Activated naive CD8-positive, alpha-beta T cell treated with anti-CD3 and anti-CD28 coated beads, Interleukin-2, amount 10 ng/mL, durations not matched to agents 7 days and 5 days (primary cell): Measurements from ENCODE around the gene PERM1. TPM values are rescaled to one million over a fixed set of nuclear protein-coding genes. Genes with fewer than 3 reads are reported as not detected.

ENCODE experiments used
- ATAC-seq: fragments of 150-1000 bp; cut with Tn5 transposase; one replicate; pipeline ENCODE4 v1.10.0; 2021; ENCODE audit warnings: low read depth, moderate library complexity
- POLR2A ChIA-PET: fragments of 350-600 bp; sonication (Branson Sonifier 250); formaldehyde crosslinking; loops from one replicate; lab custom pipeline; 2021; ENCODE audit warnings: antibody characterized with exemption; lab: Charles Lee
- DNase-seq: peaks from one replicate; pipeline ENCODE4 v3.0.0; 2021
- H3K27ac Mint-ChIP-seq: one replicate; pipeline ENCODE4 v1.8.0; 2022; ENCODE audit warnings: mild to moderate bottlenecking, mixed read lengths
- H3K27me3 Mint-ChIP-seq: one replicate; pipeline ENCODE4 v1.8.0; 2022; ENCODE audit warnings: mild to moderate bottlenecking, moderate library complexity, mixed read lengths
- H3K36me3 Mint-ChIP-seq: one replicate; pipeline ENCODE4 v1.8.0; 2021; ENCODE audit warnings: mild to moderate bottlenecking, mixed read lengths
- H3K4me1 Mint-ChIP-seq: one replicate; pipeline ENCODE4 v1.8.0; 2021; ENCODE audit warnings: mixed read lengths
- H3K4me3 Mint-ChIP-seq: one replicate; pipeline ENCODE4 v1.8.0; 2022; ENCODE audit warnings: mild to moderate bottlenecking, moderate library complexity, mixed read lengths
- H3K9me3 Mint-ChIP-seq: one replicate; pipeline ENCODE4 v1.8.0; 2021; ENCODE audit warnings: mixed read lengths
- total RNA-seq, 2 experiments: library from RNA; stranded (reverse); gene quantifications; one replicate each; pipeline ENCODE4 v1.2.3, GENCODE V29; 2021

Gene PERM1
- total RNA-seq, 2 experiments from 2014 or later: not detected

DNA sequence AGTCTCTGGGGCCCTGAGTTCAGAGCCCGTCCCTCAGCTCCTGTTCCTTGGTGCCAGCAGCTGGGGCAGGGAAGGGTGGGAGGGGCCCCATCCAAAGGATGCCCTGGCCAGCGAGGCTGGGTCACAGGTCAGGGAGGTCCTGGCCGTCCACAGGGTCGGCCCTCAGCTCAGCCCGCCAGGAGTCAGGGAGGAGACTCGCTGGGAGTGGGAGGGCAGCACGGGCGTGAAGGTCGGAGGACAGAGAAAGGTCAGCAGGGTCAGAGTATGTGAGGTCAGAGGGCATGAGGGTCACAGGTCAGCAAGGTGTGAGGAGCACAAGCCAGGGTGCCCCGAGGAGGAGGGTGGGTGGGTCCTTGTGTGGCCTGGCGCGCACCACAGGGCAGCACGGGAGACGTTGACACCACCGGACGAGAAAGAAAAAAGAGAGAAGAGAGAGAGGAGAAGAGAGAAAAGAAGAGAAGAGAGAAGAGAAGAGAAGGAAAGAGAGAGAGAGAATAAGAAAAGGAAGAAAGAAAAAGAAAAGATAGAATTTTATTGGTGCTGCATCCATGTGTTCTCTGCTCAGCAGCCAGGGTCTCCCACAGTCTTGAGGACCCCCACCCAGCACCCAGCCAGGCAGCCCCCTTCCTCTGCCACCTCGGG, 7.1 kb downstream of the PERM1 start:
- H3K36me3 Mint-ChIP-seq: peaks cover 1% of the 10 kb centered on the region
- no peak overlapping the region for H3K4me3 Mint-ChIP-seq
- H3K27ac Mint-ChIP-seq: no peak overlapping the region
- DNase-seq (no peak), ATAC-seq (no peak)
- H3K4me1 Mint-ChIP-seq: no peaks in the 10 kb centered on the region
- peaks cover 5% of the 10 kb centered on the region for H3K27me3 Mint-ChIP-seq
- POLR2A ChIA-PET: no interaction called here
- H3K9me3 Mint-ChIP-seq: no peaks in the 10 kb centered on the region

DNA sequence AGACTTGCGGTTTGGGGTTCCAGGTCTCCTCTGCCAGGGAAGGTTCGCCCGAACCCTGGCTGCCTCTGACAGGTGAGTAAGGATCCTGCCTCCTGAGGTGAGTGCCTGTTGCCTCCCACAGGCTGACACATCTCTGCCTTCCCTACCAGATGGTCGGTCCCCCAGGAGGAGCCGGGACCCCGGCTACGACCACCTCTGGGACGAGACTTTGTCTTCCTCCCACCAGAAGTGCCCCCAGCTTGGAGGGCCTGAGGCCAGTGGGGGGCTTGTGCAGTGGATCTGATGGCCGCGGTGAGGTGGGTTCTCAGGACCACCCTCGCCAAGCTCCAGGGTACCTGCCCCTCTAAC, 7.6 kb downstream of the PERM1 start:
- H3K4me1 Mint-ChIP-seq: no peaks in the 10 kb centered on the region
- POLR2A ChIA-PET: no interaction called here
- H3K4me3 Mint-ChIP-seq: no peak overlapping the region
- peaks cover 5% of the 10 kb centered on the region for H3K27me3 Mint-ChIP-seq
- no peak overlapping the region for H3K27ac Mint-ChIP-seq
- DNase-seq: no peak
- H3K36me3 Mint-ChIP-seq: peaks cover 1% of the 10 kb centered on the region
- ATAC-seq: no peak
- H3K9me3 Mint-ChIP-seq: peaks cover 3% of the 10 kb centered on the region

DNA sequence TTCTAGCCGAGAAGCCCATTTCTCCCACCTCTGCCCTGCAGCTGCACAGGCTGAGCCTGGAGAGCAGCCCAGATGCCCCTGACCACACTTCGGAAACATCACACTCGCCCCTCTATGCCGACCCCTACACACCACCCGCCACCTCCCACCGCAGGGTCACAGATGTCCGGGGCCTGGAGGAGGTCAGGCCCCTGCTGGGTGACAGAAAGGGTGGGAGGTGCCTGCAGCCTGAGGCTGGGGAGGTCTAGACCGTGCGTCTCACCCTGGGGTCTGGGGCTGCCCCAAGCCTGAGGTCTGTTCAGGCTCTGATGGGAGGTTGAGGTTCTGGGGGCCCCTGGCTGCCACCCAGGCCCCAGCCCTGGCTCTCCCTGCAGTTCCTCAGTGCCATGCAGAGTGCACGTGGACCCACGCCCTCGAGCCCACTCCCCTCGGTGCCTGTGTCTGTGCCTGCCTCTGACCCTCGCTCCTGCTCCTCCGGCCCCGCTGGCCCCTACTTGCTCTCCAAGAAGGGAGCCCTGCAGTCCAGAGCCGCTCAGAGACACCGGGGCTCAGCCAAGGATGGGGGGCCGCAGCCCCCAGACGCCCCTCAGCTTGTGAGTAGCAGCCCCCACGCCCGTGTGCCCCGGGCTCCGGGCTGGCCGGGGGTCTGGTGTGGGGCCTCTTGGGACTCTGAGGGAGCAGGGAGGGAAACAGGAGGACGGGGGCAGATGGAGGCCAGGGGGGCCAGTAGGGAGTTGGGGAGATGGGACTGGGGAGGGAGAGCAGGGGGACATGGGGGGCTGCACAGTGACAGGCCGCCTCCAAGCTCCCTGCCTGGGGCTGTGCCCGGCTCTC, 8.2 kb downstream of the PERM1 start:
- ATAC-seq: no peak
- Mint-ChIP-seq H3K4me3 (no peak overlapping the region), H3K9me3 (peaks cover 3% of the 10 kb centered on the region), H3K4me1 (no peaks in the 10 kb centered on the region), H3K27me3 (peaks cover 5% of the 10 kb centered on the region), H3K27ac (no peak overlapping the region), H3K36me3 (peaks cover 1% of the 10 kb centered on the region)
- POLR2A ChIA-PET: no interaction called here
- no peak for DNase-seq

DNA sequence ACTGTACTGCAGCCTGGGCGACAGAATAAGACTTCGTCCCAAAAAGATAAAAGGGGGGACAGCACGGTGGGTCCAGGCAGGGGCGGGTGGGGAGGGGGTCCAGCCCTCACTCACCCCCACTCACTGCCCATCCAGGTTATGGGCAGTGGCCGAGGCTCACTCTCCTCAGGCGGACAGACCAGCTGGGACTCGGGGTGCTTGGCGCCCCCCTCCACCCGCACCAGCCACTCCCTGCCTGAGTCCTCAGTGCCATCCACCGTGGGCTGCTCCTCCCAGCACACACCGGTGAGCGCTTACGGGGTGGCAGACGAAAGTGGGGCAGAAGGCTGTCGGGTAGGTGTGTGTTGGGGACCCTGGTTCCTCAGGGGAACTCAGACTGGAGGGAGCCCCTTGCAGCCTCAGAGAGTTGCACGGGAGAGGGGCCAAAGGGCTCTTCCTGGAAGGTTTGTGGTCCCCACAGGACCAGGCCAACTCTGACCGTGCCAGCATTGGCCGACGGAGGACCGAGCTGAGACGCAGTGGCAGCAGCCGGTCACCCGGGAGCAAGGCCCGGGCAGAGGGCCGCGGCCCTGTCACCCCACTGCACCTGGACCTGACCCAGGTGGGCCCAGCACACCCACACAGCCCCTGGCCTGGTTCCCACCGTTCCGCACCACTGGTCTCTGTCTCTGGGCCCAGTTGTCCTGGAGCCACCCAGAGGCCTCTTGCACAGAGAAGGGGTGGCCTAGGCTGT, 9.0 kb downstream of the PERM1 start:
- Mint-ChIP-seq H3K36me3 (no peaks in the 10 kb centered on the region), H3K27ac (no peak overlapping the region), H3K9me3 (peaks cover 3% of the 10 kb centered on the region), H3K27me3 (peaks cover 9% of the 10 kb centered on the region), H3K4me3 (no peak overlapping the region), H3K4me1 (peaks cover 2% of the 10 kb centered on the region)
- no peak for DNase-seq
- POLR2A ChIA-PET: no interaction called here
- no peak for ATAC-seq

DNA sequence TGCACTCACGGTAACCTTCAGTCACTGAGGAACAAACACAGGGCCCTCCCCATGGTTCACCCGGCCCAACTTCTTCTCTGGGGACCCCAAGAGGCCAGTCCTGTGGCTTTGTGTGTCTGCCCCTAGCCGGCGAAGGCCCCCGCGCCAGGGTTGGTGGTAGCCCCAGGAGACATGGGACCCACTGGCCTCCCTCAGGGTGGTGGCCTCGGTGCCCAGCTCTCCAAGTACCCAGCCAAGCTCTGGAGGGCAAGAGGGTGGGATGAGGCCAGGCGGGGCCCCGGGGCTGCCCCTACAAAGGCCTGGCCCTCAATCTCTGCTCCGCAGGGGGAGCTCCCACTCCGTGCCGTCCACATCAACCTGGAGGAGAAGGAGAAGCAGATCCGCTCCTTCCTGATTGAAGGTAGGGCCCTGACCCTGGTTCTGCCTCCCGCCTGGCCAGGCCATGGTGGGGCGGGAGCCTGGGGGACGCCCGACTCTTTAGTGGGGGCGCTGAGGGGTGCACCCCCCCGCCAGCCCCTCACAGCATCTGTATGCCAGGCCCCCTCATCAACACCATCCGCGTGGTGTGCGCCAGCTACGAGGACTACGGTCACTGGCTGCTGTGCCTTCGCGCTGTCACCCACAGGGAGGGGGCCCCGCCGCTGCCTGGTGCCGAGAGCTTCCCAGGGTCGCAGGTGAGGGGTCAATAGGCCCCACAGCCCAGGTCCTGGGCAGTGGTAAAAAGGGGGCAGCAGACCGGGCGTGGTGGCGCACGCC, 10.0 kb downstream of the PERM1 start:
- DNase-seq: no peak
- peaks cover 3% of the 10 kb centered on the region for H3K9me3 Mint-ChIP-seq
- ATAC-seq: no peak
- POLR2A ChIA-PET: no interaction called here
- H3K27me3 Mint-ChIP-seq: peaks cover 9% of the 10 kb centered on the region
- H3K4me1 Mint-ChIP-seq: peaks cover 3% of the 10 kb centered on the region
- H3K4me3 Mint-ChIP-seq: no peak overlapping the region
- H3K36me3 Mint-ChIP-seq: no peaks in the 10 kb centered on the region
- no peak overlapping the region for H3K27ac Mint-ChIP-seq

DNA sequence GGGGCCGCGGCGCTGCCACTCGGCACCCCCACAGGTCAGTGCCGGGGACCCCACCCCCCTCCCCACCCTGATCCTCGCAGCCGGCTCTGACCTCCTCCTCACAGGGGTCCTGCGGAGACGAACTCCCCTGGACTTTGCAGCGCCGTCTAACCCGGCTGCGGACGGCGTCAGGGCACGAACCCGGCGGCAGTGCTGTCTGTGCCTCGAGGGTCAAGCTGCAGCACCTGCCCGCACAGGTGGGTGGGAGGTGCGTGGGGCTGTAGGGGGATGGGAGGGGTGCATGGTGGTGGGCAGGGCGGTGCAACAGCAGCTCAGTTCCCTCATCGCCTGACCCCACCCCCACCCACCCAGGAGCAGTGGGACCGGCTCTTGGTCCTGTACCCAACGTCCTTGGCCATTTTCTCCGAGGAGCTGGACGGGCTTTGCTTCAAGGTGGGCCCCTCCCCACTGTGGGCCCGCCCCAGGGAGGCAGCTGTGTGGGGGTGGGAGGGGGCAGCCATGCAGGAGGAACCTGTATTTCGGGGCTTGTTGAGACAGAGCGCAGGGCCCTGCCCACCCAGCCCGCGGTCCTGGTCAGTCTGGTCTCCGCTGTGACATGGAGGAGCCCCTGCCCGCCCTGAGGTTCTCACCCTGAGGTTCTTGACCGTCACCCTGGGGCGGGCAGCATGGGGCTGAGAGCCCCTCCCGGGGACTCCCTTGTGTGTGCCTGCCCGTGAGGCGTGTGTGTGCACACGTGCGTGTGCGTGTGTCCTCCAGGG, 10.7 kb downstream of the PERM1 start:
- Mint-ChIP-seq H3K36me3 (no peaks in the 10 kb centered on the region), H3K27me3 (peaks cover 9% of the 10 kb centered on the region), H3K4me1 (peaks cover 3% of the 10 kb centered on the region), H3K9me3 (peaks cover 3% of the 10 kb centered on the region), H3K27ac (no peak overlapping the region), H3K4me3 (no peak overlapping the region)
- POLR2A ChIA-PET: no interaction called here
- DNase-seq (no peak), ATAC-seq (no peak)

DNA sequence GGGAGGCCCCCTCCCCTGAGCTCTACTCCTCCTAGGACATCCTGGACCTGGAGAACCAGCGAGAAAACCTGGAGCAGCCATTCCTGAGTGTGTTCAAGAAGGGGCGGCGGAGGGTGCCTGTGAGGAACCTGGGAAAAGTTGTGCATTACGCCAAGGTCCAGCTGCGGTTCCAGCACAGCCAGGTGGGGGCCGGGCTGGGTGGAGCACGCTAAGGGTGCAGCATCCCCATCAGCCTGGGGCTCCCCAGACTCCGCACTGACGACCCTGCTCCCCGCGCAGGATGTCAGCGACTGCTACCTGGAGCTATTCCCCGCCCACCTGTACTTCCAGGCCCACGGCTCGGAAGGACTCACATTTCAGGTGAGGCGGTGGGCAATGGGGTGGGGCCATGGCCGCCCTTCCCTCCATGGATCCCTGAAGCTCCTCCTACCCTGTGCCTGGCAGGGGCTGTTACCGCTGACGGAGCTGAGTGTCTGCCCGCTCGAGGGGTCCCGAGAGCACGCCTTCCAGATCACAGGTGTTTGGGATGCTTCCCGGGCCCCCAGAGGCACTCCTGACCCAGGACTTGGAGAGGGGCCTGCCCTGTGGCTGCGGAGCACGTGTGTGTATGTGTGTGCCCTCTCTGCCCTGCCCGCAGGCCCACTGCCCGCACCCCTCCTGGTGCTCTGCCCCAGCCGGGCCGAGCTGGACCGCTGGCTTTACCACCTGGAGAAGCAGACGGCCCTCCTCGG, 11.5 kb downstream of the PERM1 start:
- ATAC-seq (no peak), DNase-seq (no peak)
- H3K27me3 Mint-ChIP-seq: peaks cover 4% of the 10 kb centered on the region
- peaks cover 3% of the 10 kb centered on the region for H3K9me3 Mint-ChIP-seq
- peaks cover 3% of the 10 kb centered on the region for H3K4me1 Mint-ChIP-seq
- H3K36me3 Mint-ChIP-seq: no peaks in the 10 kb centered on the region
- POLR2A ChIA-PET: interaction anchor here (0.6 kb wide), 1 partner anchor 64 kb away, joined by 3 read pairs; no protein-coding TSS in a partner anchor
- H3K27ac Mint-ChIP-seq: no peak overlapping the region
- H3K4me3 Mint-ChIP-seq: no peak overlapping the region

DNA sequence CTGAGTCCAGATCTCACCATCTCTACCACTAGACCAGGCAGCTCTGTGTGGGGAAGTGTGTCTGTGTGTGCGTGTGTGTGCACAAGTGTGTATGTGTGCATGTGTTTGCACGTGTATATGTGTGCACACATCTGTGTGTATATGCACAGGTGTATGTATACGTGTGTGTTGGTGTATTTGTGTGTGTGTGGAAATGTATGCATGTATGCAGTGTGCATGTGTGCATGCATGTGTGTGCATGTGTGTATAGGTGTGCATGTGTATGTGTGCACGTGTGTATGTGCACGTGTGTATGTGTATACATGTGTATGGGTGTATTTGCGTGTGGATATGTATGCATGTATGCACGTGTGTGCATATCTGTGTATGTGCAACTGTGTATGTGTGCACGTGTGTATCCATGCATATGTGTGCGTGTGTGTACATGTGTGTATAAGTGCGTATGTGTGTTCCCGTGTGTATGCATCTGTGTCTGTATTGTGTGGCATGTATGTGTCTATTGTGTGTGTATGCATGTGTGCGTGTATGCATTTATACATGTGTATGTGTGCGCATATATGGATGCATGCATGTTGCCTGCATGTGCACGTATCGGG, 12.5 kb downstream of the PERM1 start:
- H3K27ac Mint-ChIP-seq: no peak overlapping the region
- peaks cover 4% of the 10 kb centered on the region for H3K27me3 Mint-ChIP-seq
- POLR2A ChIA-PET: interaction anchor here (0.6 kb wide), 1 partner anchor 63 kb away, joined by 3 read pairs; no protein-coding TSS in a partner anchor
- H3K4me1 Mint-ChIP-seq: peaks cover 3% of the 10 kb centered on the region
- ATAC-seq (no peak), DNase-seq (no peak)
- H3K4me3 Mint-ChIP-seq: no peak overlapping the region
- no peaks in the 10 kb centered on the region for H3K36me3 Mint-ChIP-seq
- peaks cover 3% of the 10 kb centered on the region for H3K9me3 Mint-ChIP-seq

DNA sequence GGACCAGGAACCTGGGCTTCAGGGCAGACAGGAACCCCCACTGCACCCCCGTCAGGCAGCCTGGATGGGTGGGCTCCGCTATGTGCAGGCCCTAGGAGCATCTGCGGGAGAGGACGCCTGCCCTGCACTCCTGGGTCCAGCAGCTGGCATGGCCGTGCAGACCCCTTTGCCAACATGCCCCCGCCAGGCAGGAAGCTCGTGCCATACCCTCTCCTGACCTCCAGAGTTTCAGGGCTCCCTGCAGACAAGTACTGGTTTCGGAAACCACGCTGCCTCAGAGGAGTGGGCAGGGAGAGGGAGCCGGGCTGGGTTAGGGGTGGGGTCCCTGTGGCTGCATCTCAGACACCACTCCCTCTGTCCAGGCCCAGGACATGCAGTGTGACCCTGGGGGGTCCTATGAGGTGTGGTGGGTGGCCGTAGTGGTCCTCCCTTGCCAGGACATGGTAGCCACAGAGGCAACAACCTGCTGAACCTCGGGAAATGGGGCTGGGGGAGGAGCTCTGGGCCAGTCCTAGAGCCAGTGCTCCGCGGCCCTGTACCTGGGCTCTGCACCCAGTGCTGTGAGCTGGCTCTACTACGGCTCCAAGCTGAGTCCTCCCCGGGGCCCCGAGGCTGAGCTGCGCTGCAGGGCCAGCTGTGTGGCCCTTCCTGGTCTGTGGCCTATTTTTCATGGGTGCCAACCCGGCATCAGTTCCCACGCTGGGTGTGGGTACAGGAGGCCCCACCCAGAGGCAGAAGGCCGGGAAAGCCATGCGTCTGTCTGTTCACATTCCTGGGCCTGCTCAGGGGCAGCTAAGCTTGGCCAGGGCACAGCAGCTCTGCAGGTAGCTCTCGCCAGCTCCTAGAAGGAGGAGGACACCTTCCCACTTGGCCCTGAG, 14.2 kb downstream of the PERM1 start:
- H3K27me3 Mint-ChIP-seq: peaks cover 4% of the 10 kb centered on the region
- no peak overlapping the region for H3K27ac Mint-ChIP-seq
- POLR2A ChIA-PET: interaction anchor here (1.0 to 1.8 kb wide), 5 partner anchors 26 to 71 kb away, joined by 3 to 11 read pairs (median 6); partner anchors contain the start of gene ISG15
- ATAC-seq (no peak), DNase-seq (no peak)
- no peaks in the 10 kb centered on the region for H3K36me3 Mint-ChIP-seq
- H3K4me3 Mint-ChIP-seq: no peak overlapping the region
- peaks cover 3% of the 10 kb centered on the region for H3K4me1 Mint-ChIP-seq
- peaks cover 3% of the 10 kb centered on the region for H3K9me3 Mint-ChIP-seq

DNA sequence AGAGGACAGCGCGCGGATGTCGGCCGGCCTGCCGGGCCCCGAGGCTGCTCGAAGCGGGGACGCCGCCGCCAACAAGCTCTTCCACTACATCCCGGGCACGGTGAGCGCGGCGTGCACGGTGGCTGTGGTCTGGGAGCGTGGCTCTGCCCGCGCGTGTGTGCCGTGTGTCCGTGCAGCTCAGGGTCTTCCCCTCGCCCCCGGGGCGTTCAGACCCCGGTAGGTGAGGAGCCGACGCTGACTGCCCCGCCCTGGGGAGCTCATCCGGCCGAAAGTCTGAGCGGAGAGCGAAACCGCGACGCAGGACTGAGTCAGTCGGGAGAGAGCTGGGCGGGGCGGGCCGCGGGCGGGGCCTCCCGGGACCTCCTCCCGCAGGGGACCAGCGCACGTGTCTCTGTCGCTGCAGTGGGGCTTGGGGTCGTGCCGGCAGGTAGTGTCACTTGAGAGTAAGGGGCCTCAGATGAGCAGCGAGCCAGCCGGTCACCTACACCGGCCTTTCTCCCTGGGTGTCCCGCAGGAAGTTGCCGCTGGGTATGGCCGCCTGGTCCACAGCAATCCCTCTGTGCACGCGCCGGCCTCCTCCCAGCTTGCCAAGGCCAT, 15.1 kb downstream of the PERM1 start:
- peaks cover 5% of the 10 kb centered on the region for H3K4me1 Mint-ChIP-seq
- peak; percentile 82 for DNase-seq
- H3K27ac Mint-ChIP-seq: peak overlapping the region; percentile 87
- peak overlapping the region; percentile 82 for H3K4me3 Mint-ChIP-seq
- ATAC-seq: peak; percentile 85
- H3K36me3 Mint-ChIP-seq: no peaks in the 10 kb centered on the region
- peaks cover 3% of the 10 kb centered on the region for H3K9me3 Mint-ChIP-seq
- peaks cover 4% of the 10 kb centered on the region for H3K27me3 Mint-ChIP-seq
- POLR2A ChIA-PET: interaction anchor here (1.0 to 1.8 kb wide), 8 partner anchors 25 to 74 kb away, joined by 3 to 11 read pairs (median 4); partner anchors contain the start of gene ISG15
